HUES6 (cell line): Measurements from ENCODE around the gene MTHFS.
"Not testable (repeated sequence)": the region's sequence is repeated elsewhere in the genome, so short reads cannot be mapped to it uniquely, and the experiment has no call there.

Experiments
- H3K27ac ChIP-seq: 2 replicates; pipeline ENCODE4 v1.7.0; 2013; ENCODE audit warnings: low read depth, mild to moderate bottlenecking, low read length, inconsistent platforms
- H3K27me3 ChIP-seq: 2 replicates; pipeline ENCODE4 v1.6.1; 2013; ENCODE audit warnings: low read length; ENCODE audit not compliant: control insufficient read depth, insufficient read depth
- H3K36me3 ChIP-seq: 2 replicates; pipeline ENCODE4 v1.6.1; 2013; ENCODE audit warnings: low read length; ENCODE audit not compliant: control insufficient read depth, insufficient read depth
- H3K4me1 ChIP-seq: 2 replicates; pipeline ENCODE4 v1.6.1; 2013; ENCODE audit warnings: low read length; ENCODE audit not compliant: control insufficient read depth, insufficient read depth
- H3K4me3 ChIP-seq: 2 replicates; pipeline ENCODE4 v1.5.1; 2013; ENCODE audit warnings: low read depth, low read length
- H3K9ac ChIP-seq: one replicate; pipeline ENCODE4 v1.6.1; 2013; ENCODE audit warnings: mild to moderate bottlenecking, low read length
- H3K9me3 ChIP-seq: 2 replicates; pipeline ENCODE4 v1.6.1; 2013; ENCODE audit warnings: low read depth, low read length; ENCODE audit not compliant: control insufficient read depth, insufficient read depth

The MTHFS gene

GRCh38 chr15:79896634-79897379, at the start of gene MTHFS:
MTHFS (minus strand) TSS chr15:79897014; CDS start chr15:79896988, 26 bp downstream.
- H3K4me3 ChIP-seq: peak within 1 kb of the TSS; percentile 91

GRCh38 chr15:79944622-79945021, 47.8 kb upstream of the MTHFS start:
- Histone ChIP-seq H3K4me1 (no peaks in the 10 kb centered on the region), H3K27me3 (no peaks in the 10 kb centered on the region), H3K9ac (no peak overlapping the region), H3K27ac (no peak overlapping the region), H3K36me3 (no peaks in the 10 kb centered on the region), H3K9me3 (no peaks in the 10 kb centered on the region), H3K4me3 (no peak overlapping the region)

More at GRCh38 chr15:79896634-79897379, at the start of gene MTHFS:
- H3K27ac ChIP-seq: peak within 1 kb of the TSS; percentile 93
- no peaks in the 10 kb centered on the region for H3K36me3 ChIP-seq
- peaks cover 14% of the 10 kb centered on the region for H3K4me1 ChIP-seq
- H3K9ac ChIP-seq: peak within 1 kb of the TSS; percentile 96
- H3K9me3 ChIP-seq: no peaks in the 10 kb centered on the region
- no peaks in the 10 kb centered on the region for H3K27me3 ChIP-seq

GRCh38 chr15:79943820-79944219, 47.0 kb upstream of the MTHFS start:
- no peaks in the 10 kb centered on the region for H3K4me1 ChIP-seq
- no peak overlapping the region for H3K27ac ChIP-seq
- H3K27me3 ChIP-seq: no peaks in the 10 kb centered on the region
- no peaks in the 10 kb centered on the region for H3K36me3 ChIP-seq
- no peak overlapping the region for H3K9ac ChIP-seq
- no peak overlapping the region for H3K4me3 ChIP-seq
- H3K9me3 ChIP-seq: no peaks in the 10 kb centered on the region

GRCh38 chr15:79942741-79943481, 46.1 kb upstream of the MTHFS start:
- H3K9ac ChIP-seq: no peak overlapping the region
- H3K27me3 ChIP-seq: no peaks in the 10 kb centered on the region
- no peaks in the 10 kb centered on the region for H3K36me3 ChIP-seq
- H3K4me3 ChIP-seq: no peak overlapping the region
- no peak overlapping the region for H3K27ac ChIP-seq
- no peaks in the 10 kb centered on the region for H3K9me3 ChIP-seq
- H3K4me1 ChIP-seq: no peaks in the 10 kb centered on the region

GRCh38 chr15:79939399-79939798, 42.6 kb upstream of the MTHFS start:
- Histone ChIP-seq H3K4me1 (no peaks in the 10 kb centered on the region), H3K27ac (no peak overlapping the region), H3K9me3 (peaks cover 3% of the 10 kb centered on the region; the same call in 1 of the 2 replicates), H3K9ac (no peak overlapping the region), H3K36me3 (no peaks in the 10 kb centered on the region), H3K4me3 (no peak overlapping the region), H3K27me3 (no peaks in the 10 kb centered on the region)

GRCh38 chr15:79938143-79938542, 41.3 kb upstream of the MTHFS start:
- no peaks in the 10 kb centered on the region for H3K4me1 ChIP-seq
- H3K9me3 ChIP-seq: peaks cover 3% of the 10 kb centered on the region; the same call in 1 of the 2 replicates
- H3K27ac ChIP-seq: no peak overlapping the region
- H3K4me3 ChIP-seq: no peak overlapping the region
- no peaks in the 10 kb centered on the region for H3K27me3 ChIP-seq
- no peak overlapping the region for H3K9ac ChIP-seq
- no peaks in the 10 kb centered on the region for H3K36me3 ChIP-seq

- not testable (repeated sequence) for H3K9ac ChIP-seq, H3K9me3 ChIP-seq, H3K27me3 ChIP-seq, H3K27ac ChIP-seq, H3K36me3 ChIP-seq, H3K4me3 ChIP-seq, H3K4me1 ChIP-seq
Observed at GRCh38 chr15:79935556-79936201, 38.9 kb upstream of the MTHFS start.

- no peak overlapping the region for H3K4me3 ChIP-seq
- no peak overlapping the region for H3K9ac ChIP-seq
- no peak overlapping the region for H3K27ac ChIP-seq
- H3K9me3 ChIP-seq: peaks cover 3% of the 10 kb centered on the region; the same call in 1 of the 2 replicates
- no peaks in the 10 kb centered on the region for H3K4me1 ChIP-seq
- no peaks in the 10 kb centered on the region for H3K36me3 ChIP-seq
- H3K27me3 ChIP-seq: no peaks in the 10 kb centered on the region
Observed at GRCh38 chr15:79933231-79933630, 36.4 kb upstream of the MTHFS start.

- no peaks in the 10 kb centered on the region for H3K27me3 ChIP-seq
- no peak overlapping the region for H3K27ac ChIP-seq
- H3K4me1 ChIP-seq: no peaks in the 10 kb centered on the region
- peaks cover 3% of the 10 kb centered on the region; the same call in 1 of the 2 replicates for H3K9me3 ChIP-seq
- no peak overlapping the region for H3K4me3 ChIP-seq
- H3K9ac ChIP-seq: no peak overlapping the region
- H3K36me3 ChIP-seq: no peaks in the 10 kb centered on the region
Observed at GRCh38 chr15:79932447-79932846, 35.6 kb upstream of the MTHFS start.

- H3K9ac ChIP-seq: no peak overlapping the region
Observed at GRCh38 chr15:79930516-79930915, 33.7 kb upstream of the MTHFS start.

GRCh38 chr15:79929412-79929811, 32.6 kb upstream of the MTHFS start:
- Histone ChIP-seq H3K4me1 (no peaks in the 10 kb centered on the region), H3K9ac (no peak overlapping the region), H3K36me3 (no peaks in the 10 kb centered on the region), H3K4me3 (no peak overlapping the region), H3K27me3 (no peaks in the 10 kb centered on the region), H3K27ac (no peak overlapping the region), H3K9me3 (peaks cover 7% of the 10 kb centered on the region; the same call in 1 of the 2 replicates)

More at GRCh38 chr15:79930516-79930915, 33.7 kb upstream of the MTHFS start:
- H3K27me3 ChIP-seq: no peaks in the 10 kb centered on the region
- H3K4me3 ChIP-seq: no peak overlapping the region
- H3K27ac ChIP-seq: no peak overlapping the region
- no peaks in the 10 kb centered on the region for H3K36me3 ChIP-seq
- no peaks in the 10 kb centered on the region for H3K9me3 ChIP-seq
- H3K4me1 ChIP-seq: no peaks in the 10 kb centered on the region
